ENCODE data around the gene TMEM212. TPM values are rescaled to one million over a fixed set of nuclear protein-coding genes. Genes with fewer than 3 reads are reported as not detected.

TMEM212 gene
- total and polyA plus RNA-seq, 2 of the 13 experiments (the other 11 are each of a cell fraction or from before 2014, with no cell fraction given): not detected

DNA sequence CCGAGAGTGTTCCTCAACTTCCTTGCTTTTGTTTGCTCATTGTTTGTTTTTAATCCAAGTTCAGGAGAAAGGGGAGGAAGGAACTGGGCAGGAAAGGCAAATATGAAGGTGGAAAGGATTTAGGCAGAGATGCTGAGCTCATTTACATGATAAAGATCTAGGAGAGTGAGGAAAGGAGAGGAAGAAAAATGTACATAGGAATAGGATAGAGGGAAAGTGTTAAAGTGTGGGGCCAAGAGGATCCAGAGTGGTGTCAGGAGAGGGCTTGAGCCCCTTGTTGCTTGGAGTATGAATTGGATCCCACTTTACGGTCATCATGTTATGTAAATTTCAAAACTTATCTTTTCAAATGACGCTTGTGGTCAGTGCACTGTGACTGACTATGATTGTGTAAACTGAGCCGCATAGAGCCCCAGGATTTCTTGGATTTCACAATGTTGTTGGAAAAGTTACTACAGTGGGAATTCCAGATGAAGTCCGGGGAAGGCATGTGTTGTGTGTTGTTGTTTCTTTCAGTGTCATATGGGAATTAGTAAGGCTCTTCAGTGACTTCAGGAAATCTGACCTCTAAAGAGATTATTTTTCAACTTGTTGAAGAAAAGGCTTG lies 17.8 kb upstream of the TMEM212 start (continued):
- TF ChIP-seq, protein P1, sequence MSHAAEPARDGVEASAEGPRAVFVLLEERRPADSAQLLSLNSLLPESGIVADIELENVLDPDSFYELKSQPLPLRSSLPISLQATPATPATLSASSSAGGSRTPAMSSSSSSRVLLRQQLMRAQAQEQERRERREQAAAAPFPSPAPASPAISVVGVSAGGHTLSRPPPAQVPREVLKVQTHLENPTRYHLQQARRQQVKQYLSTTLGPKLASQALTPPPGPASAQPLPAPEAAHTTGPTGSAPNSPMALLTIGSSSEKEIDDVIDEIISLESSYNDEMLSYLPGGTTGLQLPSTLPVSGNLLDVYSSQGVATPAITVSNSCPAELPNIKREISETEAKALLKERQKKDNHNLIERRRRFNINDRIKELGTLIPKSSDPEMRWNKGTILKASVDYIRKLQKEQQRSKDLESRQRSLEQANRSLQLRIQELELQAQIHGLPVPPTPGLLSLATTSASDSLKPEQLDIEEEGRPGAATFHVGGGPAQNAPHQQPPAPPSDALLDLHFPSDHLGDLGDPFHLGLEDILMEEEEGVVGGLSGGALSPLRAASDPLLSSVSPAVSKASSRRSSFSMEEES (CRISPR knock-in tag; IDR thresholded peaks at IDR 0.05): no peak
- TF ChIP-seq KDM6A (CRISPR knock-in tag; IDR thresholded peaks at IDR 0.05; ENCODE audit: low read depth): 0 out of 2 replicates have a peak, but pooled peaks have one; percentile 6
- no peak for TF ChIP-seq MBD4 (IDR thresholded peaks at IDR 0.05; ENCODE audit: borderline replicate concordance, low read length)
- no peak for TF ChIP-seq ZNF460 (CRISPR knock-in tag; IDR thresholded peaks at IDR 0.05; ENCODE audit: borderline replicate concordance)
- TF ChIP-seq, protein P2, sequence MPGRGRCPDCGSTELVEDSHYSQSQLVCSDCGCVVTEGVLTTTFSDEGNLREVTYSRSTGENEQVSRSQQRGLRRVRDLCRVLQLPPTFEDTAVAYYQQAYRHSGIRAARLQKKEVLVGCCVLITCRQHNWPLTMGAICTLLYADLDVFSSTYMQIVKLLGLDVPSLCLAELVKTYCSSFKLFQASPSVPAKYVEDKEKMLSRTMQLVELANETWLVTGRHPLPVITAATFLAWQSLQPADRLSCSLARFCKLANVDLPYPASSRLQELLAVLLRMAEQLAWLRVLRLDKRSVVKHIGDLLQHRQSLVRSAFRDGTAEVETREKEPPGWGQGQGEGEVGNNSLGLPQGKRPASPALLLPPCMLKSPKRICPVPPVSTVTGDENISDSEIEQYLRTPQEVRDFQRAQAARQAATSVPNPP (CRISPR knock-in tag; IDR thresholded peaks at IDR 0.05): no peak
- no peak for TF ChIP-seq SCMH1 (CRISPR knock-in tag; IDR thresholded peaks at IDR 0.05; ENCODE audit: borderline replicate concordance)
- no peak for TF ChIP-seq ZNF235 (CRISPR knock-in tag; IDR thresholded peaks at IDR 0.05; ENCODE audit: borderline replicate concordance)
- TF ChIP-seq KDM2A (CRISPR knock-in tag; IDR thresholded peaks at IDR 0.05; ENCODE audit: borderline replicate concordance, low read depth): no peak
- no peak for TF ChIP-seq ATAD3A (CRISPR knock-in tag; IDR thresholded peaks at IDR 0.05)
- TF ChIP-seq SP2 (CRISPR knock-in tag; IDR thresholded peaks at IDR 0.05): no peak
- peak; percentile 51; the same call in 1 of the 2 replicates for TF ChIP-seq BCL6 (CRISPR knock-in tag; IDR thresholded peaks at IDR 0.05)
- peak; percentile 76; the same call in 1 of the 2 replicates for TF ChIP-seq HMG20A (CRISPR knock-in tag; IDR thresholded peaks at IDR 0.05; ENCODE audit: borderline replicate concordance)
- no peak for TF ChIP-seq STAT5B (CRISPR knock-in tag; IDR thresholded peaks at IDR 0.05)
- no peak for TF ChIP-seq MYC (CRISPR knock-in tag; IDR thresholded peaks at IDR 0.05; ENCODE audit: borderline replicate concordance)
- 0 out of 2 replicates have a peak, but pooled peaks have one; percentile 14 for TF ChIP-seq ELF3 (CRISPR knock-in tag; IDR thresholded peaks at IDR 0.05)
- TF ChIP-seq FOXA3 (CRISPR knock-in tag; IDR thresholded peaks at IDR 0.05): 0 out of 2 replicates have a peak, but pooled peaks have one; percentile 25
- TF ChIP-seq NRL (CRISPR knock-in tag; IDR thresholded peaks at IDR 0.05; ENCODE audit: borderline replicate concordance): no peak
- TF ChIP-seq NFKB2 (CRISPR knock-in tag; IDR thresholded peaks at IDR 0.05; ENCODE audit: borderline replicate concordance): no peak
- peak; percentile 40 for TF ChIP-seq SAP130 (CRISPR knock-in tag; IDR thresholded peaks at IDR 0.05; ENCODE audit: low read depth)
- no peak for TF ChIP-seq SATB2 (CRISPR knock-in tag; IDR thresholded peaks at IDR 0.05)
- TF ChIP-seq YEATS2 (CRISPR knock-in tag; IDR thresholded peaks at IDR 0.05; ENCODE audit: borderline replicate concordance): no peak; the same call in 1 of the 2 replicates
- TF ChIP-seq PLRG1 (conservative IDR thresholded peaks at IDR 0.05): no peak
- TF ChIP-seq, protein P3, sequence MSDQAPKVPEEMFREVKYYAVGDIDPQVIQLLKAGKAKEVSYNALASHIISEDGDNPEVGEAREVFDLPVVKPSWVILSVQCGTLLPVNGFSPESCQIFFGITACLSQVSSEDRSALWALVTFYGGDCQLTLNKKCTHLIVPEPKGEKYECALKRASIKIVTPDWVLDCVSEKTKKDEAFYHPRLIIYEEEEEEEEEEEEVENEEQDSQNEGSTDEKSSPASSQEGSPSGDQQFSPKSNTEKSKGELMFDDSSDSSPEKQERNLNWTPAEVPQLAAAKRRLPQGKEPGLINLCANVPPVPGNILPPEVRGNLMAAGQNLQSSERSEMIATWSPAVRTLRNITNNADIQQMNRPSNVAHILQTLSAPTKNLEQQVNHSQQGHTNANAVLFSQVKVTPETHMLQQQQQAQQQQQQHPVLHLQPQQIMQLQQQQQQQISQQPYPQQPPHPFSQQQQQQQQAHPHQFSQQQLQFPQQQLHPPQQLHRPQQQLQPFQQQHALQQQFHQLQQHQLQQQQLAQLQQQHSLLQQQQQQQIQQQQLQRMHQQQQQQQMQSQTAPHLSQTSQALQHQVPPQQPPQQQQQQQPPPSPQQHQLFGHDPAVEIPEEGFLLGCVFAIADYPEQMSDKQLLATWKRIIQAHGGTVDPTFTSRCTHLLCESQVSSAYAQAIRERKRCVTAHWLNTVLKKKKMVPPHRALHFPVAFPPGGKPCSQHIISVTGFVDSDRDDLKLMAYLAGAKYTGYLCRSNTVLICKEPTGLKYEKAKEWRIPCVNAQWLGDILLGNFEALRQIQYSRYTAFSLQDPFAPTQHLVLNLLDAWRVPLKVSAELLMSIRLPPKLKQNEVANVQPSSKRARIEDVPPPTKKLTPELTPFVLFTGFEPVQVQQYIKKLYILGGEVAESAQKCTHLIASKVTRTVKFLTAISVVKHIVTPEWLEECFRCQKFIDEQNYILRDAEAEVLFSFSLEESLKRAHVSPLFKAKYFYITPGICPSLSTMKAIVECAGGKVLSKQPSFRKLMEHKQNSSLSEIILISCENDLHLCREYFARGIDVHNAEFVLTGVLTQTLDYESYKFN (CRISPR knock-in tag; conservative IDR thresholded peaks at IDR 0.05): peak; percentile 57; the same call in 1 of the 2 replicates

Measured in HepG2 (cell line).